GM23338 (cell line): Measurements from ENCODE around the gene USP48.

Source experiments
- CREB1 ChIP-seq: fragments of 250-450 bp; sonication (Bioruptor Pico); IDR thresholded peaks from 2 replicates; pipeline ENCODE4 v1.5.0; 2020; ENCODE audit warnings: low read depth, mild to moderate bottlenecking, moderate library complexity
- EZH2 ChIP-seq: fragments of 200-600 bp; sonication (generic); IDR thresholded peaks from one replicate; pipeline ENCODE4 v1.8.0; 2017; ENCODE audit warnings: antibody characterized with exemption, mild to moderate bottlenecking, low read depth; ENCODE audit not compliant: unreplicated experiment
- POLR2AphosphoS5 ChIP-seq: IDR thresholded peaks from 2 replicates; pipeline ENCODE4 v1.6.1; 2016; ENCODE audit warnings: antibody characterized with exemption, low read depth
- STAT1 ChIP-seq: IDR thresholded peaks from one replicate; pipeline ENCODE4 v1.6.1; 2016; ENCODE audit warnings: antibody characterized with exemption; ENCODE audit not compliant: unreplicated experiment
- TF ChIP-seq, protein P1 (sequence below), 2 experiments: fragments of 200-600 bp in 1 of 2; sonication (generic) in 1 of 2; conservative IDR thresholded peaks; 2 replicates each; pipeline versions ENCODE4 v1.5.1 to v1.6.1; 2016 to 2017; ENCODE audit warnings: antibody characterized with exemption in 2 of 2, low read depth in 2 of 2, mild to moderate bottlenecking in 2 of 2, moderate library complexity in 1 of 2

DNA sequence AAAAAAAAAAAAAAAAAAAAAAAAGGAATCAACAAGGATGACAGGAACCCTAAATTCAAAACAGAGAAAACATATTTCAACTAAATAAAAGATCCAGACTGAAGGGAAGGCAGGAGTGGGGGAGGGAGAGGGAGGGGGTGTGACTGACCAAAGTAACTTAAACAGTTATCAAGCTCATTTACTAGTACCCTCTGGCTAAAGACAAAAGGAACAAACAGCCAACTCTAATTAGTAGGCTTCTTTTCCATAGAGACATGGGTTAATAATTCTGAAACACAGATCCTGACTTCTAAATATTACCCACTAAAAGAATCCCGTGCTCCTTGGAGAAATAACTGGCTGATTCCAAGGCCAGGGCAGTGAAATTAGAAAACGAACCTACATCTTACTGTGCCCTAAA lies 23.8 kb downstream of the USP48 start:
- TF ChIP-seq, protein P1, sequence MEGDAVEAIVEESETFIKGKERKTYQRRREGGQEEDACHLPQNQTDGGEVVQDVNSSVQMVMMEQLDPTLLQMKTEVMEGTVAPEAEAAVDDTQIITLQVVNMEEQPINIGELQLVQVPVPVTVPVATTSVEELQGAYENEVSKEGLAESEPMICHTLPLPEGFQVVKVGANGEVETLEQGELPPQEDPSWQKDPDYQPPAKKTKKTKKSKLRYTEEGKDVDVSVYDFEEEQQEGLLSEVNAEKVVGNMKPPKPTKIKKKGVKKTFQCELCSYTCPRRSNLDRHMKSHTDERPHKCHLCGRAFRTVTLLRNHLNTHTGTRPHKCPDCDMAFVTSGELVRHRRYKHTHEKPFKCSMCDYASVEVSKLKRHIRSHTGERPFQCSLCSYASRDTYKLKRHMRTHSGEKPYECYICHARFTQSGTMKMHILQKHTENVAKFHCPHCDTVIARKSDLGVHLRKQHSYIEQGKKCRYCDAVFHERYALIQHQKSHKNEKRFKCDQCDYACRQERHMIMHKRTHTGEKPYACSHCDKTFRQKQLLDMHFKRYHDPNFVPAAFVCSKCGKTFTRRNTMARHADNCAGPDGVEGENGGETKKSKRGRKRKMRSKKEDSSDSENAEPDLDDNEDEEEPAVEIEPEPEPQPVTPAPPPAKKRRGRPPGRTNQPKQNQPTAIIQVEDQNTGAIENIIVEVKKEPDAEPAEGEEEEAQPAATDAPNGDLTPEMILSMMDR (conservative IDR thresholded peaks at IDR 0.05; ENCODE audit: low read depth in 2 of 2) = no peak
- TF ChIP-seq EZH2 = no peak
- TF ChIP-seq CREB1 (CRISPR knock-in tag) = no peak
- TF ChIP-seq POLR2AphosphoS5 = no peak
- TF ChIP-seq STAT1 = no peak
